H9 (cell line): Measurements from ENCODE around the gene KCTD20. TPM values are rescaled to one million over a fixed set of nuclear protein-coding genes. Genes with fewer than 3 reads are reported as not detected.

Source experiments
- DNase-seq: peaks from one replicate; pipeline ENCODE4 v3.0.0-alpha.2; 2017
- H2AFZ ChIP-seq: one replicate; pipeline ENCODE4 v1.6.1; 2013; ENCODE audit warnings: mild to moderate bottlenecking, low read length, control low read depth, moderate library complexity
- H2AK5ac ChIP-seq: 2 replicates; pipeline ENCODE4 v1.6.1; 2013; ENCODE audit warnings: low read length, control low read depth, mixed read lengths; ENCODE audit not compliant: insufficient read length
- H2BK120ac ChIP-seq: one replicate; pipeline ENCODE4 v1.6.1; 2013; ENCODE audit warnings: low read depth, mild to moderate bottlenecking, low read length, control low read depth, inconsistent platforms; ENCODE audit not compliant: poor library complexity, severe bottlenecking
- H2BK12ac ChIP-seq: 2 replicates; pipeline ENCODE4 v1.6.1; 2013; ENCODE audit warnings: low read length, control low read depth, mixed read lengths, low read depth; ENCODE audit not compliant: insufficient read length
- H2BK15ac ChIP-seq: 2 replicates; pipeline ENCODE4 v1.6.1; 2013; ENCODE audit warnings: low read depth, low read length, control low read depth
- H2BK20ac ChIP-seq: one replicate; pipeline ENCODE4 v1.6.1; 2013; ENCODE audit warnings: low read depth, mild to moderate bottlenecking, low read length, control low read depth, inconsistent platforms; ENCODE audit not compliant: poor library complexity, severe bottlenecking
- H2BK5ac ChIP-seq: 2 replicates; pipeline ENCODE4 v1.6.1; 2013; ENCODE audit warnings: low read length, control low read depth, mixed read lengths; ENCODE audit not compliant: insufficient read length
- H3K14ac ChIP-seq: 2 replicates; pipeline ENCODE4 v1.6.1; 2013; ENCODE audit warnings: low read length, control low read depth; ENCODE audit not compliant: insufficient read depth
- H3K18ac ChIP-seq: 2 replicates; pipeline ENCODE4 v1.6.1; 2013; ENCODE audit warnings: low read depth, mild to moderate bottlenecking, mixed read lengths, low read length, control low read depth; ENCODE audit not compliant: insufficient read length
- H3K23ac ChIP-seq: 2 replicates; pipeline ENCODE4 v1.6.1; 2013; ENCODE audit warnings: low read length, control low read depth, mixed read lengths, low read depth; ENCODE audit not compliant: insufficient read length
- H3K23me2 ChIP-seq: 2 replicates; pipeline ENCODE4 v1.6.1; 2013; ENCODE audit warnings: low read depth, mild to moderate bottlenecking, mixed read lengths, low read length, control low read depth; ENCODE audit not compliant: insufficient read length, poor library complexity, severe bottlenecking
- H3K27ac ChIP-seq: 2 replicates; pipeline ENCODE4 v1.5.1; 2013; ENCODE audit warnings: low read length, control low read depth, mixed read lengths, low read depth; ENCODE audit not compliant: insufficient read length
- H3K27me3 ChIP-seq: 2 replicates; pipeline ENCODE4 v1.6.1; 2013; ENCODE audit warnings: low read length, control low read depth, inconsistent platforms; ENCODE audit not compliant: insufficient read depth
- H3K4ac ChIP-seq: 2 replicates; pipeline ENCODE4 v1.6.1; 2013; ENCODE audit warnings: low read depth, mild to moderate bottlenecking, control low read depth, inconsistent platforms, low read length, moderate library complexity
- H3K4me1 ChIP-seq: 2 replicates; pipeline ENCODE4 v1.6.1; 2013; ENCODE audit warnings: low read length, control low read depth, inconsistent platforms; ENCODE audit not compliant: insufficient read depth
- H3K4me2 ChIP-seq: 2 replicates; pipeline ENCODE4 v1.6.1; 2013; ENCODE audit warnings: low read length, control low read depth, mixed read lengths; ENCODE audit not compliant: insufficient read length, insufficient read depth
- H3K56ac ChIP-seq: 2 replicates; pipeline ENCODE4 v1.6.1; 2013; ENCODE audit warnings: low read depth, mild to moderate bottlenecking, mixed read lengths, low read length, control low read depth; ENCODE audit not compliant: insufficient read length
- H3K79me1 ChIP-seq: 2 replicates; pipeline ENCODE4 v1.6.1; 2013; ENCODE audit warnings: low read depth, mild to moderate bottlenecking, moderate library complexity, low read length, control low read depth, inconsistent platforms; ENCODE audit not compliant: insufficient read depth, poor library complexity, severe bottlenecking
- H3K79me2 ChIP-seq: 2 replicates; pipeline ENCODE4 v1.6.1; 2013; ENCODE audit warnings: low read length, control low read depth, inconsistent platforms; ENCODE audit not compliant: insufficient read depth
- H3K9ac ChIP-seq: 2 replicates; pipeline ENCODE4 v1.6.1; 2013; ENCODE audit warnings: low read length, control low read depth, mixed read lengths; ENCODE audit not compliant: insufficient read length; ENCODE audit errors: extremely low read depth
- H3K9me3 ChIP-seq: one replicate; pipeline ENCODE4 v1.6.1; 2013; ENCODE audit warnings: low read depth, low read length, inconsistent platforms; ENCODE audit not compliant: control insufficient read depth
- H3T11ph ChIP-seq: one replicate; pipeline ENCODE4 v1.6.1; 2013; ENCODE audit warnings: mild to moderate bottlenecking, low read length, control low read depth, inconsistent platforms
- H4K20me1 ChIP-seq: one replicate; pipeline ENCODE4 v1.6.1; 2013; ENCODE audit not compliant: control insufficient read depth, insufficient read length, insufficient read depth
- H4K5ac ChIP-seq: 2 replicates; pipeline ENCODE4 v1.6.1; 2013; ENCODE audit warnings: low read depth, mild to moderate bottlenecking, mixed read lengths, low read length, control low read depth; ENCODE audit not compliant: insufficient read length
- H4K8ac ChIP-seq: replicated peaks from 2 replicates; pipeline ENCODE4 v1.6.1; 2013; ENCODE audit warnings: low read length, control low read depth, mixed read lengths, low read depth; ENCODE audit not compliant: insufficient read length
- H4K91ac ChIP-seq: 2 replicates; pipeline ENCODE4 v1.6.1; 2013; ENCODE audit warnings: low read depth, mild to moderate bottlenecking, moderate library complexity, mixed read lengths, low read length, control low read depth; ENCODE audit not compliant: insufficient read length
- H3K27ac Mint-ChIP-seq, 3 experiments: 2 replicates in 2 of 3; 3 replicates in 1 of 3; pipeline ENCODE4 v1.8.0; 2020 to 2021; ENCODE audit warnings: mixed read lengths in 3 of 3, mild to moderate bottlenecking in 1 of 3, moderate library complexity in 1 of 3
- H3K27me3 Mint-ChIP-seq: 2 replicates; pipeline ENCODE4 v1.8.0; 2021; ENCODE audit warnings: low read depth, mild to moderate bottlenecking, moderate library complexity, mixed read lengths
- H3K36me3 Mint-ChIP-seq, 3 experiments: 2 replicates in 2 of 3; 3 replicates in 1 of 3; pipeline ENCODE4 v1.8.0; 2020 to 2021; ENCODE audit warnings: low read depth in 3 of 3, mixed read lengths in 3 of 3; ENCODE audit not compliant: insufficient read depth in 1 of 3
- H3K4me1 Mint-ChIP-seq, 2 experiments: 2 replicates each; pipeline ENCODE4 v1.8.0; 2020; ENCODE audit warnings: mixed read lengths in 2 of 2
- H3K4me3 Mint-ChIP-seq, 2 experiments: 2 replicates in 1 of 2; 3 replicates in 1 of 2; pipeline ENCODE4 v1.8.0; 2020 to 2021; ENCODE audit warnings: mild to moderate bottlenecking in 2 of 2, mixed read lengths in 2 of 2, moderate library complexity in 1 of 2
- H3K9me3 Mint-ChIP-seq, 2 experiments: 2 replicates in 1 of 2; 3 replicates in 1 of 2; pipeline ENCODE4 v1.8.0; 2020; ENCODE audit warnings: mild to moderate bottlenecking in 2 of 2, mixed read lengths in 2 of 2, moderate library complexity in 1 of 2
- WGBS: extraction: QIAGEN DNeasy Blood & Tissue Kit; methylation state at CpG from one replicate; pipeline ENCODE4 v1.1.7; 2013; ENCODE audit warnings: missing lambda C conversion rate, low lambda C conversion rate, mixed read lengths; ENCODE audit not compliant: insufficient read length; ENCODE audit errors: extremely low coverage; 5-methylcytosine and 5-hydroxymethylcytosine counted together
- total RNA-seq: library from RNA; stranded (reverse); gene quantifications from 2 replicates; pipeline ENCODE4 v1.2.1, GENCODE V29; 2021
- TF ChIP-seq, protein P1 (sequence below): fragments of 200-600 bp; sonication (generic); conservative IDR thresholded peaks from 3 replicates; pipeline ENCODE4 v1.8.0; 2021; ENCODE audit warnings: antibody characterized with exemption, mild to moderate bottlenecking

Gene KCTD20
- total RNA-seq, 1 experiment from 2014 or later, result 22.6 TPM

DNA sequence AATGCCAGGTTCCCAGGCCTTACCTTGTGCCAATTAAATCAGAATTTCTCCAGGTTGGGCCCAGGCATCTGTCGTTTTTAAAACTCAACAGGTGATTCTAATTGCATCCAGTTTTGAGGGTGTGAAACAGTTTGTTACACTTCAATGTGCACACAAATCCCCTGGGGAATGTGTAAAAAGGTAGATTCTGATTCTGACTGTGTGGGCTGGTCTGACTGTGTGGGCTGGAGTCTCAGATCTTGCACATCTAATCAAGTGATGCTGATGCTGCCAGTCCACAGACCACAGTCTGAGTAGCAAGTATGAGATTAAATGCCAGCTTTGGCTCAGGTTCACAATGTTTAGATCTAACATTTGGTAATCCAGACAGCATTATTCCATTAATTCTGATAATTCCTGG is 42.8 kb upstream of the KCTD20 start:
- H4K20me1 ChIP-seq, result no peaks in the 10 kb centered on the region
- peaks cover 0 to 3% of the 10 kb centered on the region in 2 experiments; a peak in 1 of 4 replicates for H3K4me1 Mint-ChIP-seq
- no peak overlapping the region for H2BK5ac ChIP-seq
- H3K23ac ChIP-seq, result no peak overlapping the region
- WGBS, result no CpG with 5 or more reads among the region's 1 CpG
- TF ChIP-seq, protein P1, sequence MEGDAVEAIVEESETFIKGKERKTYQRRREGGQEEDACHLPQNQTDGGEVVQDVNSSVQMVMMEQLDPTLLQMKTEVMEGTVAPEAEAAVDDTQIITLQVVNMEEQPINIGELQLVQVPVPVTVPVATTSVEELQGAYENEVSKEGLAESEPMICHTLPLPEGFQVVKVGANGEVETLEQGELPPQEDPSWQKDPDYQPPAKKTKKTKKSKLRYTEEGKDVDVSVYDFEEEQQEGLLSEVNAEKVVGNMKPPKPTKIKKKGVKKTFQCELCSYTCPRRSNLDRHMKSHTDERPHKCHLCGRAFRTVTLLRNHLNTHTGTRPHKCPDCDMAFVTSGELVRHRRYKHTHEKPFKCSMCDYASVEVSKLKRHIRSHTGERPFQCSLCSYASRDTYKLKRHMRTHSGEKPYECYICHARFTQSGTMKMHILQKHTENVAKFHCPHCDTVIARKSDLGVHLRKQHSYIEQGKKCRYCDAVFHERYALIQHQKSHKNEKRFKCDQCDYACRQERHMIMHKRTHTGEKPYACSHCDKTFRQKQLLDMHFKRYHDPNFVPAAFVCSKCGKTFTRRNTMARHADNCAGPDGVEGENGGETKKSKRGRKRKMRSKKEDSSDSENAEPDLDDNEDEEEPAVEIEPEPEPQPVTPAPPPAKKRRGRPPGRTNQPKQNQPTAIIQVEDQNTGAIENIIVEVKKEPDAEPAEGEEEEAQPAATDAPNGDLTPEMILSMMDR, result no peak
- no peaks in the 10 kb centered on the region for H3K79me2 ChIP-seq
- H3K4ac ChIP-seq, result no peak overlapping the region
- H3K9me3 Mint-ChIP-seq, result peaks cover 0 to 2% of the 10 kb centered on the region in 2 experiments; a peak in 2 of 5 replicates
- H2AFZ ChIP-seq, result no peak overlapping the region
- H3K27ac ChIP-seq, result no peak overlapping the region
- no peak overlapping the region for H4K91ac ChIP-seq
- no peak overlapping the region for H4K8ac ChIP-seq
- no peak overlapping the region for H3K4me3 Mint-ChIP-seq
- no peak overlapping the region for H2BK20ac ChIP-seq
- no peaks in the 10 kb centered on the region for H3K27me3 ChIP-seq
- no peak overlapping the region for H2BK12ac ChIP-seq
- H3K27ac Mint-ChIP-seq, result no peak overlapping the region; a peak in 1 of 7 replicates
- H3K56ac ChIP-seq, result no peak overlapping the region
- H2AK5ac ChIP-seq, result no peak overlapping the region
- H2BK120ac ChIP-seq, result no peak overlapping the region
- H3K4me2 ChIP-seq, result no peak overlapping the region
- H3K4me1 ChIP-seq, result no peaks in the 10 kb centered on the region
- DNase-seq, result no peak
- H3K9ac ChIP-seq, result no peak overlapping the region
- H3K27me3 Mint-ChIP-seq, result peaks cover 2% of the 10 kb centered on the region
- no peaks in the 10 kb centered on the region for H3K36me3 Mint-ChIP-seq
- no peaks in the 10 kb centered on the region for H3K79me1 ChIP-seq
- no peak overlapping the region for H4K5ac ChIP-seq
- H3K14ac ChIP-seq, result no peak overlapping the region
- H3K23me2 ChIP-seq, result no peaks in the 10 kb centered on the region
- no peak overlapping the region for H2BK15ac ChIP-seq
- no peak overlapping the region for H3K18ac ChIP-seq
- H3T11ph ChIP-seq, result no peak overlapping the region
- no peaks in the 10 kb centered on the region for H3K9me3 ChIP-seq
